ENCODE data around the gene LETM1. TPM values are rescaled to one million over a fixed set of nuclear protein-coding genes. Genes with fewer than 3 reads are reported as not detected.

LETM1 gene
- total and polyA plus RNA-seq, 2 of the 13 experiments (the other 11 are each of a cell fraction or from before 2014, with no cell fraction given): 9.7 to 41.6 TPM

DNA sequence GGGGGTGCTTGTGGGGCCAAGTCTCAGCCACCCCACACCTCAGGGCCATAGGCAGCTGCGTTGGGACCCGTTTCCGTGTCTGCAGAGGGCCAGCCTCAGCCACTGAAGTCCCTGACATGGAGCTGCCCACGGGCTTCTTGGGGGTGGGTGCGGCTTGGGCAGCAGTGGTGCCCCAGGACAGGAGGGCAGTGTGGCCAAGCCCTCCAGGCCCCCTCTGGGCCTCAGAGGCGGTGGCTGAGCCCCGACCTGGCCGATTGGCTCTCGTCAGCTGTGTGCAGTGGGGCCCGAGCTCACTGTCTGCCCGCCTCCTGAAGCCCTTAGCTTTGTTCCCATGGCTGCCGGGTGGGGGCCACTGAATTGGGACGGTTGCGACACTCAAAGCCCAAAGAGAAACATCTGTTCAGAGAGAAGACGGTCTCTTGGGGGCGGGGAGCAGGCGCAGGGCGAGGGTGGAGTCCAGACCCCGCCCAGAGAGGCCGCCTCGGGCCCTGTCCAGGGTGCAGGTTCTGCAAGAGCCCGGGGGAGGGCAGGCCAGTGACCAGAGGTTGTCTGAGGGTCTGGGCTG lies 53.7 kb downstream of the LETM1 start (continued):
- TF ChIP-seq ZSCAN25 (CRISPR knock-in tag; IDR thresholded peaks at IDR 0.05): peak; percentile 49; the same call in 1 of the 2 replicates
- no peak for TF ChIP-seq ZNF20 (CRISPR knock-in tag; IDR thresholded peaks at IDR 0.05)
- TF ChIP-seq ZNF841 (CRISPR knock-in tag; IDR thresholded peaks at IDR 0.05; ENCODE audit: borderline replicate concordance): no peak
- TF ChIP-seq POLR2A (IDR thresholded peaks at IDR 0.05; ENCODE audit: insufficient read depth in 1 of 2, low read depth in 2 of 2, low read length in 2 of 2): no peak
- TF ChIP-seq, protein P1, sequence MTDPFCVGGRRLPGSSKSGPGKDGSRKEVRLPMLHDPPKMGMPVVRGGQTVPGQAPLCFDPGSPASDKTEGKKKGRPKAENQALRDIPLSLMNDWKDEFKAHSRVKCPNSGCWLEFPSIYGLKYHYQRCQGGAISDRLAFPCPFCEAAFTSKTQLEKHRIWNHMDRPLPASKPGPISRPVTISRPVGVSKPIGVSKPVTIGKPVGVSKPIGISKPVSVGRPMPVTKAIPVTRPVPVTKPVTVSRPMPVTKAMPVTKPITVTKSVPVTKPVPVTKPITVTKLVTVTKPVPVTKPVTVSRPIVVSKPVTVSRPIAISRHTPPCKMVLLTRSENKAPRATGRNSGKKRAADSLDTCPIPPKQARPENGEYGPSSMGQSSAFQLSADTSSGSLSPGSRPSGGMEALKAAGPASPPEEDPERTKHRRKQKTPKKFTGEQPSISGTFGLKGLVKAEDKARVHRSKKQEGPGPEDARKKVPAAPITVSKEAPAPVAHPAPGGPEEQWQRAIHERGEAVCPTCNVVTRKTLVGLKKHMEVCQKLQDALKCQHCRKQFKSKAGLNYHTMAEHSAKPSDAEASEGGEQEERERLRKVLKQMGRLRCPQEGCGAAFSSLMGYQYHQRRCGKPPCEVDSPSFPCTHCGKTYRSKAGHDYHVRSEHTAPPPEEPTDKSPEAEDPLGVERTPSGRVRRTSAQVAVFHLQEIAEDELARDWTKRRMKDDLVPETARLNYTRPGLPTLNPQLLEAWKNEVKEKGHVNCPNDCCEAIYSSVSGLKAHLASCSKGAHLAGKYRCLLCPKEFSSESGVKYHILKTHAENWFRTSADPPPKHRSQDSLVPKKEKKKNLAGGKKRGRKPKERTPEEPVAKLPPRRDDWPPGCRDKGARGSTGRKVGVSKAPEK (CRISPR knock-in tag; IDR thresholded peaks at IDR 0.05; ENCODE audit: borderline replicate concordance): peak; percentile 75; the same call in 1 of the 2 replicates
- peak; percentile 43; the same call in 1 of the 2 replicates for TF ChIP-seq POLR2G (IDR thresholded peaks at IDR 0.05; ENCODE audit: low read depth, low read length)
- TF ChIP-seq, protein P2, sequence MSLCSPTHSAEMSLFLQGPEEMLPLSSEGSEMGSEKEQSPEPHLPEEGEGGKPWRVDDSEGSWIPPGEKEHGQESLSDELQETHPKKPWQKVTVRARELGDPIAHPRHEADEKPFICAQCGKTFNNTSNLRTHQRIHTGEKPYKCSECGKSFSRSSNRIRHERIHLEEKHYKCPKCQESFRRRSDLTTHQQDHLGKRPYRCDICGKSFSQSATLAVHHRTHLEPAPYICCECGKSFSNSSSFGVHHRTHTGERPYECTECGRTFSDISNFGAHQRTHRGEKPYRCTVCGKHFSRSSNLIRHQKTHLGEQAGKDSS (CRISPR knock-in tag; IDR thresholded peaks at IDR 0.05; ENCODE audit: borderline replicate concordance, low read depth): peak; percentile 68; the same call in 1 of the 2 replicates
- no peak for TF ChIP-seq XBP1 (CRISPR knock-in tag; IDR thresholded peaks at IDR 0.05)
- peak; percentile 75; the same call in 1 of the 2 replicates for TF ChIP-seq NCOR1 (IDR thresholded peaks at IDR 0.05; ENCODE audit: borderline replicate concordance, low read length)
- TF ChIP-seq, protein P3, sequence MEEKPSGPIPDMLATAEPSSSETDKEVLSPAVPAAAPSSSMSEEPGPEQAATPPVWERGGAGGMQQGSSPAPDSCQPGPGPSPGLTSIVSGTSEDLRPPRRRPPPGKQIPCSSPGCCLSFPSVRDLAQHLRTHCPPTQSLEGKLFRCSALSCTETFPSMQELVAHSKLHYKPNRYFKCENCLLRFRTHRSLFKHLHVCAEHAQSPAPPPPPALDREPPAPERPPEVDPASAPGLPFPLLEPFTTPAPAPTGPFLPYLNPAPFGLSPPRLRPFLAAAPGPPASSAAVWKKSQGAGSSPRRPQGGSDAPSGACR (CRISPR knock-in tag; IDR thresholded peaks at IDR 0.05): 0 out of 2 replicates have a peak, but pooled peaks have one; percentile 53
- TF ChIP-seq RXRB (CRISPR knock-in tag; IDR thresholded peaks at IDR 0.05; ENCODE audit: borderline replicate concordance): peak; percentile 35; the same call in 1 of the 2 replicates
- no peak for TF ChIP-seq ZNF121 (CRISPR knock-in tag; IDR thresholded peaks at IDR 0.05)
- TF ChIP-seq SRSF1 (optimal IDR thresholded peaks at IDR 0.05; ENCODE audit: low read depth, low read length): peak; percentile 93
- 0 out of 2 replicates have a peak, but pooled peaks have one; percentile 62 for TF ChIP-seq ZNF792 (CRISPR knock-in tag; IDR thresholded peaks at IDR 0.05)
- TF ChIP-seq ZNF672 (CRISPR knock-in tag; IDR thresholded peaks at IDR 0.05): no peak
- TF ChIP-seq, protein P4, sequence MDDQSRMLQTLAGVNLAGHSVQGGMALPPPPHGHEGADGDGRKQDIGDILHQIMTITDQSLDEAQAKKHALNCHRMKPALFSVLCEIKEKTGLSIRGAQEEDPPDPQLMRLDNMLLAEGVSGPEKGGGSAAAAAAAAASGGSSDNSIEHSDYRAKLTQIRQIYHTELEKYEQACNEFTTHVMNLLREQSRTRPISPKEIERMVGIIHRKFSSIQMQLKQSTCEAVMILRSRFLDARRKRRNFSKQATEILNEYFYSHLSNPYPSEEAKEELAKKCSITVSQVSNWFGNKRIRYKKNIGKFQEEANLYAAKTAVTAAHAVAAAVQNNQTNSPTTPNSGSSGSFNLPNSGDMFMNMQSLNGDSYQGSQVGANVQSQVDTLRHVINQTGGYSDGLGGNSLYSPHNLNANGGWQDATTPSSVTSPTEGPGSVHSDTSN (CRISPR knock-in tag; IDR thresholded peaks at IDR 0.05; ENCODE audit: borderline replicate concordance): no peak
- peak; percentile 72; the same call in 1 of the 2 replicates for TF ChIP-seq ZNF788 (CRISPR knock-in tag; IDR thresholded peaks at IDR 0.05; ENCODE audit: borderline replicate concordance)
- TF ChIP-seq ZNF850 (CRISPR knock-in tag; conservative IDR thresholded peaks at IDR 0.05): no peak
- no peak; the same call in 1 of the 2 replicates for TF ChIP-seq ZNF34 (CRISPR knock-in tag; IDR thresholded peaks at IDR 0.05; ENCODE audit: borderline replicate concordance)
- no peak for TF ChIP-seq JDP2 (CRISPR knock-in tag; IDR thresholded peaks at IDR 0.05; ENCODE audit: borderline replicate concordance)
- no peak for TF ChIP-seq ZMAT3 (CRISPR knock-in tag; conservative IDR thresholded peaks at IDR 0.05)
- peak; percentile 40; the same call in 1 of the 2 replicates for TF ChIP-seq RAD21 (CRISPR knock-in tag; IDR thresholded peaks at IDR 0.05)
- TF ChIP-seq ZSCAN22 (CRISPR knock-in tag; IDR thresholded peaks at IDR 0.05): no peak
- peak; percentile 62; the same call in 1 of the 2 replicates for TF ChIP-seq ZBTB7A (CRISPR knock-in tag; IDR thresholded peaks at IDR 0.05)
- TF ChIP-seq NCOA1 (CRISPR knock-in tag; IDR thresholded peaks at IDR 0.05): 0 out of 2 replicates have a peak, but pooled peaks have one; percentile 68
